HG02840 (cell line): ENCODE results near the gene EPN2.
"Not testable (repeated sequence)": the region's sequence is repeated elsewhere in the genome, so short reads cannot be mapped to it uniquely, and the experiment has no call there.

Source experiments
- ATAC-seq: cut with Tn5 transposase; IDR thresholded peaks from one replicate; pipeline ENCODE4 v1.9.1; 2021; ENCODE audit warnings: mild to moderate bottlenecking, moderate library complexity, moderate number of reproducible peaks; ENCODE audit not compliant: unreplicated experiment, low FRiP score

EPN2 gene

DNA sequence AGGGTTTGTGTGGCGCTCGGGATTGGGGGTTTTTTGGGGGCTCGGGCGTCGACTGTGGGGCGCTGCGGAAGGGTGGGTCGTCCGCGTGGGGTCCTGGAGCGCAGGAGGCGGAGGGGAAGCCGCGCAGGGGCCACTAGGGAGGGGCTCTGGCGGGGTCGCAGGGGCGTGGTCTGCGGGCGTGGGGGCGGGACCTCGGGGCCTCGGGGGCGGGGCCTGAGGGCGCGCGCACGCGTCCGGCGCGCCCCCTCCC lies at the start of gene EPN2:
EPN2 (plus strand) TSS at position 228 of the 250 bp plus-strand sequence. CDS start 45,754 bp downstream, outside the sequence.
- ATAC-seq, result not testable (repeated sequence)

- not testable (repeated sequence) for ATAC-seq
Observed at GRCh38 chr17:19187883-19188869, 49.0 kb upstream of the EPN2 start.

GRCh38 chr17:19188870-19189708 lies 48.1 kb upstream of the EPN2 start:
- ATAC-seq, result peak; percentile 79

DNA sequence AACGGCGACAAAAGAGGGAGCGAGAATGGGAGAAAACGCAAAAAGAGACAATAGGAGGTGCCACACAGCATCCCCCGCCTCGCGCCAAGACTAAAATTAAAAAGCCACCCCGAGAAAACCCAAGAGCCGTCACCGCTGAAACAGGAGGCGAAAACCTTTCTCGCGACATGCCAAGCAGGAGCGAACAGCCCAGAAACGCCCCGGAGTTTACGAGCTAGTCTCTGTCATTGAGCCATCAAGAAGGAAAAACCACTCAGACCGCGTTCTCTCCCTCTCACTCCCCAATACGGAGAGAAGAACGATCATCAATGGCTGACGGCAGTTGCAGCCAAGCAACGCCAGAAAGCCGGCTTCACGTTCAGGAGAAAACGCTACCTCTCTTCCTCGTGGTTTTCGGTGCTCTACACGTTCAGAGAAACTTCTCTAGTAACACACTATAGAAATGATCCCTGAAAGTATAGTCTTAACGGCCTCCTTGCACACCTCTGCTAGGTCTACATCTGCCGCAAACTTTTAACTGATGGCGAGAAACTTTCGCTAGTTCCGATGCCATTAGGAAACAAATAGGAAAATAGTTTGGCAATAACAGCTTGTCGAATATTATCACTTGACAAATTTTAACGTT lies 47.3 kb upstream of the EPN2 start:
- ATAC-seq, result not testable (repeated sequence)

- not testable (repeated sequence) for ATAC-seq
Observed at GRCh38 chr17:19196382-19197204, 40.6 kb upstream of the EPN2 start.

DNA sequence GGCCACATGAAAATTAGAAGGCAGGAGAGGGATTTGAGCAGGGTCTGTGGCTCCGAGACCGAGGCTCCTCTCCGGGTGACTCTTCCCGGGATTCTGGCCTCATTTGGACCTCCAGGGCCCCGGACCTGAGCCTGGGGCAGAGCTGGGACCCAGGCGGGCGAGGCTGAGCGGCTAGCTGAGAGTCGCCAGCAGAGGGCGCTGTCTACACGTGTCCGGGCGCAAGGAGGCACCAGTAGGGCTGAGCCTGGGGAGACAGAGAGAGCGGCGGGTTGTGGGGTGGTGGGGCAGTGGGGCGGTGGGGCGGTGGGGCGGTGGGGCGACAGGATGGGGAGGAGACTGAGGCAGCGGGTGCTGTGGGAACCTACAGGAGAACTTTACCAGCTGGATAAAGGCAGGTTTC lies 34.7 kb upstream of the EPN2 start:
- ATAC-seq, result not testable (repeated sequence)

DNA sequence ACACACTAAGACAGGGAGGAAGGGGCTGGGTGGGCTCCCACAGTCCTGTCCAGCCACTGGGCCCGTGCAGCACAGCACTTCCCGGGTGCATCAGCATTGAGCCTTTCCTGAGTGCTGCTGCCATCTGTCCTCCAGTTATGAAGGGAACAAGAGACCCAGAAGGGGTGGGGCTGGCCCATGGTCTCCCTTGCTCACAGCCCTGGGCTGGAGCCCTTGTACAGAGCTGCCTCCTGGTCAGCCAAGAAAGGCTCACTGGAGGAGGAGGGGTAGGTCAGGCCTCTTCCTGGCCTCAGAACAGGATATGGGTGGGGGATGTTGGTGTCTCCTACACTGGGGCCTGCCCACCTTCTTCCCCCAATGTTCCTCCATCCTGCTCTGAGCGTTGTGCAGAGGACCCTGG lies 33.7 kb upstream of the EPN2 start:
- not testable (repeated sequence) for ATAC-seq

GRCh38 chr17:19215074-19215860 lies 21.9 kb upstream of the EPN2 start:
- ATAC-seq, result not testable (repeated sequence)

- ATAC-seq, result not testable (repeated sequence)
Observed at GRCh38 chr17:19216148-19216926, 20.8 kb upstream of the EPN2 start.

DNA sequence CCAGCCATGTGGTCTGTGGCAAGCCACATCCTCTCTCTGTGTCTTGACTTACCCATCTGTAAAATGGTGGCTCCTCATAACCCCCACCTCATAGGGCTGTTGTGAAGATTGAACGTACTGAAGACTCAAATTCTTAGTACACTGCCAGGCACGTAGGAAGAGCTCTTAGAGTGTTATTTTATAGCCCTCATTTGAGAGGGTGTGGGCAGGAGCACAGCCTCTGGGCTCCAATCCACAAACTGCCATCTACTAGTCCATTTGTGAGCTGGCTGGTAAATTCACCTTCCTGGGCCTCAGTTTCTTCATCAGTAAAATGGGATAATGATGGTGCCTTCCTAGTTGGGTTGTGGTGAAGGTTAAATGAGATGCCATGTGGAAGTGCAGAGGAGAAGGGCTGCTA lies 18.3 kb upstream of the EPN2 start:
- not testable (repeated sequence) for ATAC-seq

DNA sequence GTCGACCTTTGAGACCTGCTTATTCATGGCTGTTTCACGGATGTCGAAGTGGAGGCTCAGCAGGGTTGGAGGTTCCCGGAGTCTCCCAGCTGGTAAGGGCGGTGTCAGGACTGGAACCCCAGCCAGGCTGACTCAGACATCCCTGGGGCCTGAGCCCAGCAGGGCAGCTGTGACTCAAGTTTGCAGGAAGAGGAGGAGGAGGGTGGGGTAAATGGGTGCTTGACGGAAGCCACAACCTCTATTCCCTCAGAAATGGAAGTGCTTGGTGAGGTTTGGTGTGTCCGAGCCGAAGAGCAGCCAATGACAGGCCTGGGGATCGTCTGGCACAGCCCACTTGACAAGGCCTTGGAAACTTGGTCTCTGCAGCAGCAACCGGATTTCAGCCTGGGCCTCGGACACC lies 17.8 kb upstream of the EPN2 start:
- ATAC-seq, result not testable (repeated sequence)

- not testable (repeated sequence) for ATAC-seq
Observed at GRCh38 chr17:19220195-19220594, 17.0 kb upstream of the EPN2 start.

- not testable (repeated sequence) for ATAC-seq
Observed at GRCh38 chr17:19226610-19227588, 10.3 kb upstream of the EPN2 start.

GRCh38 chr17:19234676-19235075 lies 2.5 kb upstream of the EPN2 start:
- not testable (repeated sequence) for ATAC-seq

DNA sequence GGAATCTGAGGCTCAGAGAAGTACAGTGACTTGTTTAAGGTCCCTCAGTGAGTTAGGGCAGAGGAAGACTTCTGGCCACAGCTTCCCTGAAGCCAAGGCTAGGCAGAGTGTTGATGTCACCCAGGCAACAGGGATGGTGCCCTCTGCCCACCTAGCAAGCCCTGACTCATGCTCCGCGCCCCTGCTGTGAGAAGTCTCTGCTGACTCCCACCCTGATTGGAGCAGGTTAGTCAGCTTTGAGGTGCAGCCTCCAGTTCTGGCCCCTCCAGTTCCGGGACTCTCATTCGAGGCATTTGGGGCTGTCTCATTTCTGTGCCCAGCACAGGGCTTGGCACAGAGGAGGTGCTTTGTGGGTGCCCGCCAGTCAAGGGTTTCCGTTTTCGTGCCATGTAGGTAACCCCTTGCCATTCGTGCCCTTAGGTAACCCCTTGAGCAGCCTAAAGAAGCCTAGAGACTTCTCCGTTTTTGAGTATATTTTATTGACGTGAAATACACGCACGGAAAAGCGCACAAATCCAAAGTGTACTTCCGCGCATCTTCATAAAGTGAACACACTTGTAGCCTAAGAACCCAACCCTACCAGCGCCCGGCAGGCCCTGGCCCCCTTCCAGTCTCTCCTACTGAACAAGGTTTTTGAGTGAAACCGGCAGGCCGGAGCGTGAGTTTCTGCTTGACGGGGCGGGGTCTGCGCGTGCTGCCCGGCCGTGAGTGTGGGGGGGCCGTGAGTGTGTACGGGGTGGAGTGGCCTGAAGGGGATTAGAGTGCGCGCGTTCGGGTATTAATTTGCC lies 621 bp upstream of the EPN2 start:
- peak; percentile 14 for ATAC-seq

GRCh38 chr17:19237389-19238166 lies 412 bp downstream of the EPN2 start:
- peak; percentile 76 for ATAC-seq
